H1 (cell line): ENCODE measurements around the gene ZNF648. TPM values are rescaled to one million over a fixed set of nuclear protein-coding genes. Genes with fewer than 3 reads are reported as not detected.
A peak's percentile ranks its signal among the peaks of the same experiment; 100 is the strongest.

ENCODE experiments used
- CTCF ChIA-PET: fragments of 300-600 bp; sonication (Branson Sonifier 250); formaldehyde crosslinking; loops from one replicate; lab custom pipeline; 2021; ENCODE audit not compliant: partially characterized antibody; lab: Charles Lee
- POLR2A ChIA-PET: fragments of 300-600 bp; sonication (Branson Sonifier 250); formaldehyde crosslinking; loops from one replicate; lab custom pipeline; 2021; ENCODE audit warnings: inconsistent platforms; ENCODE audit not compliant: partially characterized antibody; lab: Charles Lee
- DNase-seq, 2 experiments: peaks; one replicate each; pipeline versions ENCODE4 v3.0.0 to v3.0.0-alpha.2; 2010 to 2022; ENCODE audit warnings: low spot score in 2 of 2, low read depth in 1 of 2, mixed read lengths in 1 of 2
- FAIRE-seq: peaks from 2 replicates; lab custom pipeline; 2011; peaks lifted over from hg19 to GRCh38; lab: Jason Lieb, UNC
- H2AFZ ChIP-seq: 2 replicates; pipeline ENCODE4 v1.8.1; 2012; ENCODE audit warnings: low read length, inconsistent platforms
- H2AK5ac ChIP-seq: 2 replicates; pipeline ENCODE4 v1.6.1; 2013; ENCODE audit warnings: low read depth, low read length
- H2BK120ac ChIP-seq: replicated peaks from 2 replicates; pipeline ENCODE3; 2013; ENCODE audit warnings: low read depth, low read length, inconsistent platforms
- H2BK12ac ChIP-seq: 2 replicates; pipeline ENCODE4 v1.6.1; 2013; ENCODE audit warnings: low read depth, low read length
- H2BK15ac ChIP-seq: 2 replicates; pipeline ENCODE4 v1.6.1; 2013; ENCODE audit warnings: low read length
- H2BK20ac ChIP-seq: 2 replicates; pipeline ENCODE4 v1.6.1; 2013; ENCODE audit warnings: low read length
- H2BK5ac ChIP-seq: 2 replicates; pipeline ENCODE4 v1.6.1; 2013; ENCODE audit warnings: low read depth, low read length
- H3K14ac ChIP-seq: 2 replicates; pipeline ENCODE4 v1.6.1; 2013; ENCODE audit warnings: inconsistent platforms; ENCODE audit not compliant: insufficient read length
- H3K18ac ChIP-seq: 2 replicates; pipeline ENCODE4 v1.6.1; 2013; ENCODE audit warnings: low read length; ENCODE audit errors: extremely low read depth
- H3K23ac ChIP-seq: 2 replicates; pipeline ENCODE4 v1.6.1; 2013; ENCODE audit warnings: inconsistent platforms; ENCODE audit not compliant: insufficient read length
- H3K23me2 ChIP-seq: 2 replicates; pipeline ENCODE4 v1.6.1; 2013; ENCODE audit warnings: low read depth, low read length
- H3K27ac ChIP-seq: 2 replicates; pipeline ENCODE4 v1.6.1; 2011; ENCODE audit warnings: low read depth, low read length, inconsistent platforms
- H3K27me3 ChIP-seq, 4 experiments: replicated peaks in 1 of 4; 1 replicate in 1 of 4; 2 replicates in 3 of 4; pipeline versions ENCODE4 v1.6.1 to v1.8.1; 2011 to 2013; ENCODE audit warnings: low read length in 3 of 4, mild to moderate bottlenecking in 3 of 4, inconsistent platforms in 2 of 4, mixed read lengths in 2 of 4, moderate library complexity in 1 of 4; ENCODE audit not compliant: control insufficient read depth in 3 of 4, insufficient read depth in 3 of 4; ENCODE audit errors: extremely low read depth in 1 of 4
- H3K36me3 ChIP-seq, 4 experiments: 2 replicates each; pipeline versions ENCODE4 v1.6.1 to v1.8.1; 2011 to 2013; ENCODE audit warnings: mild to moderate bottlenecking in 4 of 4, low read length in 3 of 4, moderate library complexity in 2 of 4, control low read depth in 1 of 4, inconsistent platforms in 1 of 4; ENCODE audit not compliant: insufficient read depth in 4 of 4, control insufficient read depth in 2 of 4
- H3K4ac ChIP-seq: replicated peaks from 2 replicates; pipeline ENCODE3; 2013; ENCODE audit warnings: low read length, low read depth, mixed read lengths, inconsistent platforms; ENCODE audit not compliant: insufficient read length
- H3K4me1 ChIP-seq, 4 experiments: replicated peaks in 1 of 4; 1 replicate in 1 of 4; 2 replicates in 3 of 4; pipeline versions ENCODE4 v1.6.1 to v1.8.1; 2011 to 2013; ENCODE audit warnings: low read length in 3 of 4, inconsistent platforms in 2 of 4, mixed read lengths in 1 of 4; ENCODE audit not compliant: insufficient read depth in 4 of 4, control insufficient read depth in 3 of 4
- H3K4me2 ChIP-seq, 2 experiments: 2 replicates each; pipeline versions ENCODE4 v1.6.1 to v1.8.1; 2011 to 2013; ENCODE audit warnings: low read depth in 2 of 2, low read length in 2 of 2, control low read depth in 1 of 2, inconsistent platforms in 1 of 2, mild to moderate bottlenecking in 1 of 2; ENCODE audit not compliant: insufficient read depth in 1 of 2
- H3K4me3 ChIP-seq, 4 experiments: fragments of 200-600, 300-600 bp in 1 of 4; sonication (generic), shearing (Covaris generic), sonication (Bioruptor Twin) in 1 of 4; 2 replicates each; pipeline versions ENCODE4 v1.5.1 to v1.8.1; 2011 to 2016; ENCODE audit warnings: low read length in 4 of 4, low read depth in 3 of 4, control low read depth in 2 of 4, inconsistent platforms in 2 of 4, mild to moderate bottlenecking in 2 of 4, mixed read lengths in 1 of 4, moderate library complexity in 1 of 4; ENCODE audit not compliant: insufficient read depth in 2 of 4; ENCODE audit errors: extremely low read depth in 1 of 4
- H3K56ac ChIP-seq: replicated peaks from 2 replicates; pipeline ENCODE3; 2013; ENCODE audit warnings: low read depth, mild to moderate bottlenecking, mixed read lengths, low read length, inconsistent platforms; ENCODE audit not compliant: insufficient read length
- H3K79me1 ChIP-seq: 2 replicates; pipeline ENCODE4 v1.6.1; 2013; ENCODE audit warnings: low read depth, low read length, control low read depth
- H3K79me2 ChIP-seq, 2 experiments: 2 replicates each; pipeline versions ENCODE4 v1.6.1 to v1.8.1; 2012 to 2013; ENCODE audit warnings: low read length in 2 of 2, mild to moderate bottlenecking in 2 of 2, inconsistent platforms in 1 of 2; ENCODE audit not compliant: insufficient read depth in 2 of 2, control insufficient read depth in 1 of 2
- H3K9ac ChIP-seq, 4 experiments: replicated peaks in 1 of 4; 1 replicate in 1 of 4; 2 replicates in 3 of 4; pipeline versions ENCODE4 v1.6.1 to v1.8.1; 2011 to 2013; ENCODE audit warnings: low read depth in 3 of 4, low read length in 3 of 4, control low read depth in 2 of 4, mild to moderate bottlenecking in 2 of 4, moderate library complexity in 2 of 4, inconsistent platforms in 1 of 4; ENCODE audit errors: extremely low read depth in 1 of 4
- H3K9me3 ChIP-seq, 2 experiments: 2 replicates each; pipeline versions ENCODE4 v1.6.1 to v1.8.1; 2012 to 2013; ENCODE audit warnings: mild to moderate bottlenecking in 2 of 2, moderate library complexity in 2 of 2, control low read depth in 1 of 2, inconsistent platforms in 1 of 2, low read depth in 1 of 2, low read length in 1 of 2, mixed read lengths in 1 of 2; ENCODE audit not compliant: insufficient read depth in 2 of 2
- H4K20me1 ChIP-seq, 2 experiments: replicated peaks in 1 of 2; 2 replicates each; pipeline versions ENCODE3 to v1.8.1; 2011 to 2013; ENCODE audit warnings: inconsistent platforms in 2 of 2, low read length in 2 of 2, mild to moderate bottlenecking in 1 of 2; ENCODE audit not compliant: insufficient read depth in 2 of 2, control insufficient read depth in 1 of 2
- H4K5ac ChIP-seq: 2 replicates; pipeline ENCODE4 v1.6.1; 2013; ENCODE audit warnings: low read length, low read depth, mixed read lengths, inconsistent platforms; ENCODE audit not compliant: insufficient read length
- H4K8ac ChIP-seq: 2 replicates; pipeline ENCODE4 v1.8.0; 2013; ENCODE audit warnings: mild to moderate bottlenecking, moderate library complexity, low read length, inconsistent platforms; ENCODE audit not compliant: insufficient read depth; ENCODE audit errors: extremely low read depth
- H4K91ac ChIP-seq: replicated peaks from 2 replicates; pipeline ENCODE3; 2013; ENCODE audit warnings: low read length, mixed read lengths, inconsistent platforms; ENCODE audit not compliant: insufficient read length
- SIX5 ChIP-seq: IDR thresholded peaks from 2 replicates; pipeline ENCODE4 v1.6.1; 2011; ENCODE audit warnings: mild to moderate bottlenecking, low read depth, low read length
- WGBS, 2 experiments: shearing (Covaris generic) in 1 of 2; methylation state at CpG; one replicate each; pipeline versions ENCODE4 v1.1.6 to v1.1.7; 2013 to 2015; ENCODE audit warnings: low lambda C conversion rate in 2 of 2, mixed read lengths in 2 of 2, inconsistent platforms in 1 of 2, low coverage in 1 of 2, missing lambda C conversion rate in 1 of 2; ENCODE audit not compliant: insufficient replicate concordance in 2 of 2, insufficient coverage in 1 of 2, insufficient read length in 1 of 2; ENCODE audit errors: extremely low coverage in 1 of 2, missing lambda C conversion rate in 1 of 2; 5-methylcytosine and 5-hydroxymethylcytosine counted together
- polyA plus RNA-seq, 7 experiments: library from polyadenylated mRNA; depleted of rRNA in 3 of 7; stranded (reverse) in 5 of 7; unstranded in 2 of 7; fragments of >200 nt in 5 of 7; fragments of 200-250 nt in 2 of 7; gene quantifications; 1 replicate in 5 of 7; 2 replicates in 1 of 7; 4 replicates in 1 of 7; pipeline versions ENCODE4 v1.2.1 to v1.2.3, GENCODE V29; 2011 to 2013; ENCODE audit warnings: missing spikeins in 2 of 7, mixed read lengths in 2 of 7
- total RNA-seq: library from RNA; stranded (reverse); fragmentation: NEBNext Ultra II Directional; extraction: Animal tissue kit (Norgen Biotek cat#: 25700); gene quantifications from 2 replicates; pipeline ENCODE4 v1.2.1, GENCODE V29; 2021
- TF ChIP-seq, protein P1 (sequence below), 3 experiments: IDR thresholded peaks; 1 replicate in 2 of 3; 2 replicates in 1 of 3; pipeline versions ENCODE4 v1.5.1 to v1.6.1; 2011; ENCODE audit warnings: low read length in 3 of 3, mild to moderate bottlenecking in 3 of 3, inconsistent platforms in 2 of 3, low read depth in 1 of 3, moderate library complexity in 1 of 3; ENCODE audit not compliant: insufficient read depth in 1 of 3; ENCODE audit errors: control extremely low read depth in 1 of 3

ZNF648 gene
- total and polyA plus RNA-seq, 2 of the 8 experiments (the other 6 are each of a cell fraction or from before 2014, with no cell fraction given), result 0.20 to 0.53 TPM

- no peak overlapping the region for H3K4me3 ChIP-seq
- no peak overlapping the region for H2BK12ac ChIP-seq
These were observed 3.8 kb upstream of the ZNF648 start for GRCh38 chr1:182065126-182065845.

More at GRCh38 chr1:182065126-182065845, 3.8 kb upstream of the ZNF648 start:
- Histone ChIP-seq H2BK15ac (no peak overlapping the region), H3K4me2 (no peak overlapping the region), H3K36me3 (no peaks in the 10 kb centered on the region), H3K23ac (no peak overlapping the region), H4K5ac (no peak overlapping the region), H4K91ac (no peak overlapping the region), H3K79me1 (no peaks in the 10 kb centered on the region), H3K79me2 (no peaks in the 10 kb centered on the region), H3K4ac (no peak overlapping the region), H3K9ac (no peak overlapping the region), H3K56ac (no peak overlapping the region), H3K27me3 (peaks cover 0 to 4% (median 4%) of the 10 kb centered on the region in 4 experiments; a peak in 3 of 7 replicates), H3K27ac (no peak overlapping the region), H3K4me1 (peaks cover 0 to 6% (median 0%) of the 10 kb centered on the region in 4 experiments; a peak in 3 of 7 replicates), H2BK120ac (no peak overlapping the region), H2AFZ (no peak overlapping the region), H3K14ac (no peak overlapping the region), H2AK5ac (no peak overlapping the region), H3K18ac (no peak overlapping the region), H2BK5ac (no peak overlapping the region), H2BK20ac (no peak overlapping the region), H4K8ac (no peak overlapping the region), H3K23me2 (no peaks in the 10 kb centered on the region), H4K20me1 (no peaks in the 10 kb centered on the region), H3K9me3 (no peaks in the 10 kb centered on the region)
- no peak for FAIRE-seq
- WGBS, 2 experiments, result 93% methylated on average over 5 of the region's 5 CpGs; no CpG with 5 or more reads in 1 of the 2 experiments
- no peak for DNase-seq
- TF ChIP-seq, protein P1, sequence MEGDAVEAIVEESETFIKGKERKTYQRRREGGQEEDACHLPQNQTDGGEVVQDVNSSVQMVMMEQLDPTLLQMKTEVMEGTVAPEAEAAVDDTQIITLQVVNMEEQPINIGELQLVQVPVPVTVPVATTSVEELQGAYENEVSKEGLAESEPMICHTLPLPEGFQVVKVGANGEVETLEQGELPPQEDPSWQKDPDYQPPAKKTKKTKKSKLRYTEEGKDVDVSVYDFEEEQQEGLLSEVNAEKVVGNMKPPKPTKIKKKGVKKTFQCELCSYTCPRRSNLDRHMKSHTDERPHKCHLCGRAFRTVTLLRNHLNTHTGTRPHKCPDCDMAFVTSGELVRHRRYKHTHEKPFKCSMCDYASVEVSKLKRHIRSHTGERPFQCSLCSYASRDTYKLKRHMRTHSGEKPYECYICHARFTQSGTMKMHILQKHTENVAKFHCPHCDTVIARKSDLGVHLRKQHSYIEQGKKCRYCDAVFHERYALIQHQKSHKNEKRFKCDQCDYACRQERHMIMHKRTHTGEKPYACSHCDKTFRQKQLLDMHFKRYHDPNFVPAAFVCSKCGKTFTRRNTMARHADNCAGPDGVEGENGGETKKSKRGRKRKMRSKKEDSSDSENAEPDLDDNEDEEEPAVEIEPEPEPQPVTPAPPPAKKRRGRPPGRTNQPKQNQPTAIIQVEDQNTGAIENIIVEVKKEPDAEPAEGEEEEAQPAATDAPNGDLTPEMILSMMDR (IDR thresholded peaks at IDR 0.05; ENCODE audit: control extremely low read depth in 1 of 3, insufficient read depth in 1 of 3, low read depth in 1 of 3, low read length in 3 of 3), result peak in 1 of 3 experiments; percentile 1; a peak in 1 of 4 replicates
- TF ChIP-seq SIX5, result no peak
- POLR2A ChIA-PET, result no interaction called here
- CTCF ChIA-PET, result interaction anchor here (0.6 to 6.2 kb wide), 6 partner anchors 11 to 156 kb away, joined by 3 to 53 read pairs (median 4); no protein-coding TSS in a partner anchor
